Breast epithelium (tissue), 4 donors: ENCODE results near the gene PLCL2. TPM values are rescaled to one million over a fixed set of nuclear protein-coding genes. Genes with fewer than 3 reads are reported as not detected.

ENCODE experiments used
- DNase-seq, 2 donors: peaks; one replicate each; pipeline ENCODE4 v3.0.0-alpha.2; 2019; ENCODE audit warnings: low spot score in 2 of 2
- H3K27ac ChIP-seq, 2 donors: fragments of 200-600 bp; sonication (generic) in 1 of 2; one replicate each; pipeline ENCODE4 v1.5.1; 2016 to 2019; ENCODE audit warnings: mild to moderate bottlenecking in 1 of 2
- H3K27me3 ChIP-seq, 2 donors: fragments of 200-600 bp; sonication (generic) in 1 of 2; one replicate each; pipeline versions ENCODE4 v1.5.1 to v1.6.0; 2017 to 2019; ENCODE audit warnings: control low read depth in 1 of 2, mild to moderate bottlenecking in 1 of 2
- H3K36me3 ChIP-seq: fragments of 200-600 bp; one replicate; pipeline ENCODE4 v1.5.1; 2019
- H3K4me1 ChIP-seq, 2 donors: fragments of 200-600 bp; sonication (generic); one replicate each; pipeline ENCODE4 v1.5.1; 2016 to 2019; ENCODE audit warnings: control low read depth in 1 of 2
- H3K4me3 ChIP-seq, 3 donors: fragments of 200-600 bp; sonication (generic); 1 replicate in 2 of 3; 2 replicates in 1 of 3; pipeline ENCODE4 v1.5.1; 2016 to 2019; ENCODE audit warnings: mild to moderate bottlenecking in 3 of 3, moderate library complexity in 2 of 3
- H3K9me3 ChIP-seq, 2 donors: fragments of 200-600 bp; sonication (generic) in 1 of 2; one replicate each; pipeline ENCODE4 v1.5.1; 2016 to 2019; ENCODE audit warnings: control low read depth in 1 of 2
- CTCF ChIP-seq, 3 donors: fragments of 450-650 bp; IDR thresholded peaks; one replicate each; pipeline ENCODE4 v1.5.1; 2016 to 2017; ENCODE audit warnings: antibody characterized with exemption in 3 of 3, mild to moderate bottlenecking in 3 of 3, moderate library complexity in 3 of 3
- POLR2A ChIP-seq: fragments of 450-650 bp; IDR thresholded peaks from one replicate; pipeline ENCODE4 v1.6.1; 2016; ENCODE audit warnings: antibody characterized with exemption, mild to moderate bottlenecking, moderate library complexity
- POLR2AphosphoS5 ChIP-seq, 3 donors: sonication (generic); formaldehyde crosslinking; IDR thresholded peaks; one replicate each; pipeline ENCODE4 v1.6.1; 2017; ENCODE audit warnings: antibody characterized with exemption in 3 of 3
- intact Hi-C: fragments of 100-400 bp; cut with DNase I; formaldehyde crosslinking; loops from one replicate; pipeline ENCODE4 v1.15.1; 2023; ENCODE audit warnings: low total_unique reads
- total RNA-seq, 3 donors: library from RNA; depleted of rRNA; stranded (reverse); fragments of >200 nt; gene quantifications; one replicate each; pipeline ENCODE4 v1.1.0, GENCODE V29; 2016

PLCL2 gene
- total RNA-seq, 3 donors from 2014 or later, result 7.8 to 21.9 (median 17.0) TPM

DNA sequence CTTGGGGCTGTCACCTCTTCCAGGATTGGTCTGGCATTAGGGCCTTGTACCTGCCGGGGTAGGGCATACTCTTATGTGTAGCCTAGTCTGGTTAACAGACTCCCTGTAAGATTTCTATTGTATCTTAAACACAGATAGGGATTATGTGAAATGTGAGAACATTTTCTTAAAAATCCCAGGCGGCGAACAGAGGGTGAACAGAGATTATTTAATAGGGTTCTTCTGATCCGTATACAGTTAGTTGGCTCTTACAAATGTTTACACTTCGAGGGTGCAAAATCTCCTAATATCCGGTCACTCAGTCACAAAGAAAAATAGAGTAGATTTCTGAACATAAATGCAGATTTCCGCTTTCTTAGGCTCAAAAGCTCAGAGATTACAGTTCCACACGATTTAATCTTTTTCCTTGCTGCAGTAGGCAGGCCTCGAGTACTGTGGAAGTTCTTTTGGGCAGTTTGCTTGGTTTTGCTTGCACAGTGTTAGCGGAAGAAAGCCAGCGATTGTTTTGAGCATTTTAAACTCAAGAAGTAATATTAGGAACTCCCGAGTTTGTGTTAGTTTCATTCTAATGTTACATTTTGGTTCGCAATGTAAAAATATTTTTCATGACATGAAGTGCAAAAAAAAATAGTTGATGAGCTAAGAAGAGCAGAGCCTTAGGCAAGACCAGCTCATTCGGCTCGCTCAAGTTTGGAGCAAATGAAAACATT lies 993 bp downstream of the PLCL2 start:
- Histone ChIP-seq H3K4me3 (peak overlapping the region; percentile 63 to 88 (median 78)), H3K36me3 (no peaks in the 10 kb centered on the region), H3K27me3 (no peaks in the 10 kb centered on the region), H3K4me1 (peaks cover 0 to 4% of the 10 kb centered on the region in 2 donors), H3K9me3 (no peaks in the 10 kb centered on the region), H3K27ac (peak overlapping the region; percentile 86 to 96)
- TF ChIP-seq POLR2AphosphoS5 (IDR thresholded peaks at IDR 0.05) (no peak), CTCF (IDR thresholded peaks at IDR 0.05) (no peak)
- intact Hi-C loops, result no loop called here
- no peak for DNase-seq

DNA sequence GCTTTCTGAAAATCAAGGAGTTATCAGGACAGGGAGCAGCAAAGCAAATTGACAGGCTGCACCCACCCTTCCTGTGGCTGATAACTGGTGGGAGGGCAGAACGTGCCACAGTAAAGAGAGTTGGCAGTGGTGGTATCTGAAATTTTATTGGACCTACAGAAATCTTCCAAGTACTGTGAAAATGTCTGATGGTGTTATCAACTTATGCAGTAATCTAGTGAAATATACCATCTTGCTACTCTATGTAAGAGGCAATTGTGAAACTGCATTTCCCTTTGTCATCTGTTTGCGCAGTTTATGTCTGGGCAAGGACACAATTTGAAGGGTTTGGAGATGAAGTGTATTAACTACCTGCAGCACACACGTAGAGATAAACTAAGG lies 1.5 kb downstream of the PLCL2 start:
- Histone ChIP-seq H3K36me3 (no peaks in the 10 kb centered on the region), H3K4me1 (peaks cover 0 to 4% of the 10 kb centered on the region in 2 donors), H3K27ac (peak overlapping the region in 1 of 2 donors; percentile 96), H3K27me3 (no peaks in the 10 kb centered on the region), H3K4me3 (peak overlapping the region; percentile 63 to 88 (median 78)), H3K9me3 (no peaks in the 10 kb centered on the region)
- TF ChIP-seq POLR2AphosphoS5 (IDR thresholded peaks at IDR 0.05) (no peak), POLR2A (no peak), CTCF (IDR thresholded peaks at IDR 0.05) (no peak)
- DNase-seq, result no peak
- intact Hi-C loops, result no loop called here

DNA sequence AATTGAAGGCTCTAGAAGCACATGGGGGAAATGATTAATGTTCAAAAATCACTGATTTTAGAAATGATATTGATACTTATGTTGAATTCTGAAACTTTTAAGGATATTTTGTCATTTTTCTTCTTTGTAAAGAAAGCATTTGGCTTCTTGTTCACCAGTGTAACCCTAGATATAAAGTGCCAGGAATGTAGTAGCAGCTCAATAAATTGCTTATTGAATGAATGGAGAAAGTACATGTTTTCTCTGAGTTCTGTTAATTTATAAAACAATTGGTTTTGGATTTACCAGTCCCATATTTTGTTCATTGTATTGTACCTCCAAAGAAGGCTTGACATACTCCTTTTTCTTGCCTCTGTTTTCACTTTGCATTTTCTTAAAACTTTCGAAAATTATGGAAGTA lies 2.4 kb downstream of the PLCL2 start:
- intact Hi-C loops, result no loop called here
- no peak for DNase-seq
- Histone ChIP-seq H3K9me3 (no peaks in the 10 kb centered on the region), H3K4me3 (peak overlapping the region in 1 of 3 donors; percentile 78), H3K36me3 (no peaks in the 10 kb centered on the region), H3K4me1 (peaks cover 0 to 3% of the 10 kb centered on the region in 2 donors), H3K27me3 (no peaks in the 10 kb centered on the region), H3K27ac (no peak overlapping the region)
- no peak for TF ChIP-seq POLR2AphosphoS5 (IDR thresholded peaks at IDR 0.05)
- no peak for TF ChIP-seq POLR2A
- no peak for TF ChIP-seq CTCF (IDR thresholded peaks at IDR 0.05)

- Histone ChIP-seq H3K27me3 (no peaks in the 10 kb centered on the region), H3K27ac (peak overlapping the region in 1 of 2 donors; percentile 10), H3K9me3 (no peaks in the 10 kb centered on the region), H3K36me3 (no peaks in the 10 kb centered on the region), H3K4me3 (peak overlapping the region in 1 of 3 donors; percentile 29), H3K4me1 (no peaks in the 10 kb centered on the region)
- intact Hi-C loops, result no loop called here
- no peak for TF ChIP-seq CTCF (IDR thresholded peaks at IDR 0.05)
- no peak for TF ChIP-seq POLR2A
- TF ChIP-seq POLR2AphosphoS5 (IDR thresholded peaks at IDR 0.05), result no peak
- DNase-seq, result no peak
Observed at GRCh38 chr3:16888356-16888755, 3.6 kb downstream of the PLCL2 start.

DNA sequence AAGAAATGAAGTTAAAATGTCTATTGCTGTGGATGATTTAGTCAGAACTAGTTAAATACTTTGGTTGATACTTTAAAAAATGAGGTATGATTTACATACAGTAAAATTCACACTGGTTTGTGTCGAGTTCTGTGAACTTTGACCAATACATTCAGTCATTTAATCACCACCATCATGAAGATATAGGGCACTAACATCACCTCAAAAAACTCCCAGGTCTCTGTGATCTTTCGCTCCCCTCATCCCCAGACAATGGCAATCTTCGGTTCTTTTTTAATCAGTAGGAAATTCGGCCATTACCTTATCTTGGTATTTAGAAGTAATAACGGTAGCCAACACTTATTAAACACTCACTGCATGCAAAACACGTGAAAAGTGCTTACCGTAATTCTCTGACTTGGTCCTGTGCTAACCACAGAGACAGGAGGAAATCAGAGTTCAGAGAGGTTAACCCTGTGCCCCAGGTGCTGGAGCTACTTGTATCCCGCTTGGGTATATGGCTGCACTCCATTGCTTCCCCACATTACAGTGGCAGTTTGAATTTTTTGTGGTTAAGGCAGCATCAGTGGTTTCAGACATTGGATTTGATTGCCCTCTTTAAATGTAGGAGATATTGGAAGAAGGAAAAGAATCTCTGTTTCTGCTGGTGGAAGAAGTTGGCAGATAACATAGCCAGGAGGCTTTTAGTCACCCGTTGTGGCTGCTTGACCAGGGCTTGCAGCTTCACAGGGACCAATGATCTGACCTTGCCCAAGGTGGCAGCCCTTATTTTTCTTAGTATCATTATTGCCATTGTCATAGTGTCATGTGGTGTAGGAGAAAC lies 4.2 kb downstream of the PLCL2 start:
- TF ChIP-seq POLR2AphosphoS5 (IDR thresholded peaks at IDR 0.05), result no peak
- TF ChIP-seq POLR2A, result no peak
- no peak for TF ChIP-seq CTCF (IDR thresholded peaks at IDR 0.05)
- no peaks in the 10 kb centered on the region for H3K9me3 ChIP-seq
- DNase-seq, result no peak
- H3K4me3 ChIP-seq, result peak overlapping the region in 1 of 3 donors; percentile 29
- no peak overlapping the region for H3K27ac ChIP-seq
- intact Hi-C loops, result no loop called here
- no peaks in the 10 kb centered on the region for H3K4me1 ChIP-seq
- no peaks in the 10 kb centered on the region for H3K36me3 ChIP-seq
- no peaks in the 10 kb centered on the region for H3K27me3 ChIP-seq
